Keratinocyte (primary cell): ENCODE data around the gene PRDM11. TPM values are rescaled to one million over a fixed set of nuclear protein-coding genes. Genes with fewer than 3 reads are reported as not detected.

Experiments used
- DNase-seq: peaks from one replicate; pipeline ENCODE4 v3.0.0-alpha.2; 2011; ENCODE audit warnings: low read depth, missing footprints, low spot score
- FAIRE-seq: peaks from 2 replicates; lab custom pipeline; 2011; peaks lifted over from hg19 to GRCh38; lab: Jason Lieb, UNC
- H2AFZ ChIP-seq: 2 replicates; pipeline ENCODE4 v1.6.0; 2012; ENCODE audit warnings: low read length, control low read depth, inconsistent platforms; ENCODE audit not compliant: control insufficient read depth
- H3K27ac ChIP-seq: 2 replicates; pipeline ENCODE4 v1.5.1; 2011; ENCODE audit warnings: low read length; ENCODE audit not compliant: control insufficient read depth, insufficient read depth
- H3K27me3 ChIP-seq: 3 replicates; pipeline ENCODE4 v1.6.0; 2011; ENCODE audit warnings: low read length; ENCODE audit not compliant: control insufficient read depth, insufficient read depth; ENCODE audit errors: extremely low read depth
- H3K36me3 ChIP-seq, 2 experiments: 2 replicates in 1 of 2; 3 replicates in 1 of 2; pipeline ENCODE4 v1.5.1; 2011; ENCODE audit warnings: low read length in 2 of 2, mild to moderate bottlenecking in 1 of 2; ENCODE audit not compliant: control insufficient read depth in 2 of 2, insufficient read depth in 2 of 2; ENCODE audit errors: extremely low read depth in 1 of 2
- H3K4me1 ChIP-seq: 3 replicates; pipeline ENCODE4 v1.5.1; 2011; ENCODE audit warnings: low read length; ENCODE audit not compliant: control insufficient read depth, insufficient read depth; ENCODE audit errors: extremely low read depth
- H3K4me2 ChIP-seq: 3 replicates; pipeline ENCODE4 v1.6.0; 2011; ENCODE audit warnings: low read depth, low read length; ENCODE audit not compliant: control insufficient read depth, insufficient read depth; ENCODE audit errors: extremely low read depth
- H3K4me3 ChIP-seq, 3 experiments: fragments of 200-600 bp in 1 of 3; sonication (generic) in 1 of 3; 2 replicates in 2 of 3; 3 replicates in 1 of 3; pipeline ENCODE4 v1.5.1; 2011 to 2016; ENCODE audit warnings: low read length in 3 of 3, mild to moderate bottlenecking in 3 of 3, control low read depth in 2 of 3, inconsistent platforms in 1 of 3, low read depth in 1 of 3, mixed read lengths in 1 of 3, mixed run types in 1 of 3, moderate library complexity in 1 of 3; ENCODE audit not compliant: control insufficient read depth in 2 of 3, insufficient read depth in 2 of 3; ENCODE audit errors: extremely low read depth in 1 of 3
- H3K79me2 ChIP-seq: 2 replicates; pipeline ENCODE4 v1.6.0; 2012; ENCODE audit warnings: low read length; ENCODE audit not compliant: control insufficient read depth, insufficient read depth
- H3K9ac ChIP-seq: 3 replicates; pipeline ENCODE4 v1.6.0; 2011; ENCODE audit warnings: low read length; ENCODE audit not compliant: control insufficient read depth, insufficient read depth; ENCODE audit errors: extremely low read depth
- H3K9me1 ChIP-seq: 3 replicates; pipeline ENCODE4 v1.6.0; 2011; ENCODE audit warnings: low read length; ENCODE audit not compliant: control insufficient read depth, insufficient read depth; ENCODE audit errors: extremely low read depth
- H3K9me3 ChIP-seq: 2 replicates; pipeline ENCODE4 v1.5.1; 2012; ENCODE audit warnings: low read depth, low read length; ENCODE audit not compliant: control insufficient read depth
- H4K20me1 ChIP-seq: 3 replicates; pipeline ENCODE4 v1.6.0; 2011; ENCODE audit warnings: low read length; ENCODE audit not compliant: control insufficient read depth, insufficient read depth; ENCODE audit errors: extremely low read depth
- CTCF ChIP-seq, 3 experiments: IDR thresholded peaks in 1 of 3; conservative IDR thresholded peaks in 1 of 3; optimal IDR thresholded peaks in 1 of 3; 2 replicates in 2 of 3; 3 replicates in 1 of 3; pipeline versions ENCODE3 to v1.5.1; 2011; ENCODE audit warnings: low read length in 3 of 3, mild to moderate bottlenecking in 3 of 3, moderate library complexity in 2 of 3, control low read depth in 1 of 3, inconsistent platforms in 1 of 3; ENCODE audit not compliant: insufficient read depth in 2 of 3; ENCODE audit errors: extremely low read depth in 1 of 3
- EZH2 ChIP-seq: IDR thresholded peaks from one replicate; pipeline ENCODE4 v1.6.1; 2012; ENCODE audit warnings: inconsistent platforms, mild to moderate bottlenecking, low read length, moderate library complexity
- dilution Hi-C: fragments of 300-500 bp; cut with MboI; formaldehyde crosslinking; loops from one replicate; pipeline ENCODE4 v1.7.0; 2020; ENCODE audit warnings: low sequenced_read_pairs; ENCODE audit not compliant: extremely low pct_ligation_motif_present
- polyA plus RNA-seq, 5 experiments: library from polyadenylated mRNA; depleted of rRNA in 3 of 5; stranded (reverse) in 3 of 5; stranded (forward) in 1 of 5; unstranded in 1 of 5; fragments of >200 nt; gene quantifications; 1 replicate in 1 of 5; 2 replicates in 3 of 5; 3 replicates in 1 of 5; pipeline versions ENCODE4 v1.2.1 to v1.2.3, GENCODE V29; 2011 to 2012; ENCODE audit warnings: missing spikeins in 2 of 5, low read depth in 1 of 5, low replicate concordance in 1 of 5

Gene PRDM11
- polyA plus RNA-seq, 1 donor (not counting 4 experiments of a cell fraction or from before 2014, with no cell fraction given), result 2.1 TPM

GRCh38 chr11:45189230-45189629 is 42.8 kb downstream of the PRDM11 start:
- H3K9me1 ChIP-seq, result no peaks in the 10 kb centered on the region
- H3K4me2 ChIP-seq, result no peak overlapping the region
- no peak overlapping the region for H3K4me3 ChIP-seq
- H3K36me3 ChIP-seq, result no peaks in the 10 kb centered on the region
- TF ChIP-seq CTCF (optimal IDR thresholded peaks at IDR 0.05 in 1 of 3, IDR thresholded peaks at IDR 0.05 in 1 of 3, conservative IDR thresholded peaks at IDR 0.05 in 1 of 3; ENCODE audit: extremely low read depth in 1 of 3, insufficient read depth in 2 of 3, low read length in 3 of 3) (no peak), EZH2 (no peak)
- no peaks in the 10 kb centered on the region for H3K79me2 ChIP-seq
- DNase-seq (no peak), FAIRE-seq (no peak)
- no peaks in the 10 kb centered on the region for H3K9me3 ChIP-seq
- H3K4me1 ChIP-seq, result no peaks in the 10 kb centered on the region
- dilution Hi-C loops, result no loop called here
- no peaks in the 10 kb centered on the region for H3K27me3 ChIP-seq
- no peaks in the 10 kb centered on the region for H4K20me1 ChIP-seq
- H2AFZ ChIP-seq, result no peak overlapping the region
- H3K27ac ChIP-seq, result no peak overlapping the region
- no peak overlapping the region for H3K9ac ChIP-seq

DNA sequence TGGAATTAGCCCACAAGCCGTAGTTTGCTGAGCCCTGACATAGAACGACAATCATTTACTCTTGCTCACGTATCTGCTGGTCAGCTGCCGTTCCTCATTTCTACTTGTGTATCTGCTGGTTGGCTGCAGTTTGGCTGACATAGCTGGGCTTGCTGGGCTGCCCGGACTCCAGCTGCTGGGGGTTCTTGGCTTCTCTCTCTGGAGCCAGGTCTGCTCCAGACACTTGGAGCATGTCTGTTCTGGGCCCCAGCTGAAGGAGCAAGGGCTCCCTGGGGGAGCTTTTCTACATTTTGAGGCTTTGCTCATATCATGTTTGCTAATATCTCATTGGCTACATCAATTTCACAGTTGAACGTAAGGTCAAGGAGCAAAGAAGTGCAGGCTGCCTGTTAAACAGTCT is 47.3 kb downstream of the PRDM11 start:
- DNase-seq (no peak), FAIRE-seq (no peak)
- H3K9ac ChIP-seq, result no peak overlapping the region
- H2AFZ ChIP-seq, result no peak overlapping the region
- dilution Hi-C loops, result no loop called here
- no peaks in the 10 kb centered on the region for H3K79me2 ChIP-seq
- H3K4me3 ChIP-seq, result no peak overlapping the region
- TF ChIP-seq EZH2 (no peak), CTCF (optimal IDR thresholded peaks at IDR 0.05 in 1 of 3, IDR thresholded peaks at IDR 0.05 in 1 of 3, conservative IDR thresholded peaks at IDR 0.05 in 1 of 3; ENCODE audit: extremely low read depth in 1 of 3, insufficient read depth in 2 of 3, low read length in 3 of 3) (no peak)
- H3K9me1 ChIP-seq, result no peaks in the 10 kb centered on the region
- H3K27ac ChIP-seq, result no peak overlapping the region
- H3K9me3 ChIP-seq, result no peaks in the 10 kb centered on the region
- no peak overlapping the region for H3K4me2 ChIP-seq
- H3K4me1 ChIP-seq, result no peaks in the 10 kb centered on the region
- H3K36me3 ChIP-seq, result no peaks in the 10 kb centered on the region
- H4K20me1 ChIP-seq, result no peaks in the 10 kb centered on the region
- H3K27me3 ChIP-seq, result no peaks in the 10 kb centered on the region
